ENCODE measurements around the gene SYNDIG1. TPM values are rescaled to one million over a fixed set of nuclear protein-coding genes. Genes with fewer than 3 reads are reported as not detected.
"Not testable (repeated sequence)": the region's sequence is repeated elsewhere in the genome, so short reads cannot be mapped to it uniquely, and the experiment has no call there.

The SYNDIG1 gene
- total RNA-seq, 1 donor from 2014 or later: 13.7 TPM

- TF ChIP-seq, protein P1, sequence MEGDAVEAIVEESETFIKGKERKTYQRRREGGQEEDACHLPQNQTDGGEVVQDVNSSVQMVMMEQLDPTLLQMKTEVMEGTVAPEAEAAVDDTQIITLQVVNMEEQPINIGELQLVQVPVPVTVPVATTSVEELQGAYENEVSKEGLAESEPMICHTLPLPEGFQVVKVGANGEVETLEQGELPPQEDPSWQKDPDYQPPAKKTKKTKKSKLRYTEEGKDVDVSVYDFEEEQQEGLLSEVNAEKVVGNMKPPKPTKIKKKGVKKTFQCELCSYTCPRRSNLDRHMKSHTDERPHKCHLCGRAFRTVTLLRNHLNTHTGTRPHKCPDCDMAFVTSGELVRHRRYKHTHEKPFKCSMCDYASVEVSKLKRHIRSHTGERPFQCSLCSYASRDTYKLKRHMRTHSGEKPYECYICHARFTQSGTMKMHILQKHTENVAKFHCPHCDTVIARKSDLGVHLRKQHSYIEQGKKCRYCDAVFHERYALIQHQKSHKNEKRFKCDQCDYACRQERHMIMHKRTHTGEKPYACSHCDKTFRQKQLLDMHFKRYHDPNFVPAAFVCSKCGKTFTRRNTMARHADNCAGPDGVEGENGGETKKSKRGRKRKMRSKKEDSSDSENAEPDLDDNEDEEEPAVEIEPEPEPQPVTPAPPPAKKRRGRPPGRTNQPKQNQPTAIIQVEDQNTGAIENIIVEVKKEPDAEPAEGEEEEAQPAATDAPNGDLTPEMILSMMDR (IDR thresholded peaks at IDR 0.05): no peak
- no peak overlapping the region for H3K27ac ChIP-seq
- no peak overlapping the region for H3K4me3 ChIP-seq
- H3K27me3 ChIP-seq: no peaks in the 10 kb centered on the region
- no peaks in the 10 kb centered on the region for H3K4me1 ChIP-seq
- intact Hi-C loops (cut with DNase I): no loop called here
- DNase-seq (ENCODE audit: low spot score in 2 of 2): no peak
- H3K36me3 ChIP-seq: no peaks in the 10 kb centered on the region
- H3K9me3 ChIP-seq: no peaks in the 10 kb centered on the region
Observed at GRCh38 chr20:24504331-24505285, 35.2 kb downstream of the SYNDIG1 start.

DNA sequence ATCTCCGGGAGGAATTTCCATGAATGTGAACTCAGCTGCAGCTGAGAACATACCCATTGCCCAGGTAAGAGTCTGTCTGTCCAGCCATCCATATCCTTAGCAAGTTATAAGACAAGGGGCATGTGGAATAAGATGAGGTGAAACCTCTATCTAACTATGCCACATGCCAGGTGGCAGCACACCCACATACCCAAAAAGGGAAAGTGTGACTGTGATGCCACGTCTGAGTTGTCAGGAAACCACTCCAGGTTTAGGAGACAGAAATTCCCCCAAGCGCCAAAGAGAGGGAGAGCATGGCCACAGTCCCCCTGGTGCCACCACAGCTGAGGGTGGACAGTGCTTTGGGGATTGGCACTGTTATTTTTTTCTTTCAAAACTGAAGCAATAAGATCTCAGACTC lies 36.7 kb downstream of the SYNDIG1 start:
- TF ChIP-seq, protein P1 (IDR thresholded peaks at IDR 0.05): no peak
- H3K9me3 ChIP-seq: no peaks in the 10 kb centered on the region
- no peak overlapping the region for H3K27ac ChIP-seq
- no peaks in the 10 kb centered on the region for H3K4me1 ChIP-seq
- DNase-seq (ENCODE audit: low spot score in 2 of 2): no peak
- intact Hi-C loops (cut with DNase I): no loop called here
- H3K36me3 ChIP-seq: no peaks in the 10 kb centered on the region
- H3K4me3 ChIP-seq: no peak overlapping the region
- H3K27me3 ChIP-seq: no peaks in the 10 kb centered on the region

- DNase-seq (ENCODE audit: low spot score in 2 of 2): no peak
- Histone ChIP-seq H3K36me3 (no peaks in the 10 kb centered on the region), H3K27me3 (no peaks in the 10 kb centered on the region), H3K4me1 (no peaks in the 10 kb centered on the region), H3K9me3 (no peaks in the 10 kb centered on the region), H3K27ac (no peak overlapping the region), H3K4me3 (no peak overlapping the region)
- TF ChIP-seq, protein P1 (IDR thresholded peaks at IDR 0.05): no peak
- intact Hi-C loops (cut with DNase I): no loop called here
Observed at GRCh38 chr20:24506696-24507095, 37.3 kb downstream of the SYNDIG1 start.

DNA sequence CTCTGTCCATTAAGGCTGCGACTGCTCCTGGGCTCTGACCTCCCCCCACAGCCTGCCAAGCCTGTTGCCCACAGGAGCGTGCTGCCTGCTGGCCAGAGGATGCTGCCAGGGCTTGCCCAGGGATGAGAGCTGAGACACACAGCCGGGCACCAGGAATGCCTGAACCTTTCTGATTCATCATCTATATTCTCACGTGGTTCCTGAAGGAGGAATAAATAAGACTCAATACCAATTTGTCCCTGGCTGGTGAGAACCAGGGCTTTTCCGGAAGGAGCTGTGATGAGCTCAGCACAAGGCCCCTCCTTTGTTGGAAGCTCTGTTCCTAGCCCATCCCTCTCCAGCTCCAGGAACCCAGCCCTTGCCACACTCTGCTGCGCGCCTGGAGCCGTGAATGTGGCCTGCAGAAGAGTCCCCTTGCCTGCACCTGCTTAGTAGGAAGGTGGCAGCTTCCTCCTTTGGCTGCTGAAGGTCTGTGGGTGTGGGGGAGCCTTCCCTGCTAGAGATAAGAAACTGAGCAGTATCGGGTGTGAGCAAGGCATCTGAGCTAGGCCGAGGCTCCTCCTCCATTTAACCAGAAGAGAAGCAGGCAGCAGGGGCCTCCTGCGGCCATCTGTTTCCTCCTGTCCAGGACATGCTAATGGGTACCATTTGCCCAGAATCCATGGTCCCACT lies 37.9 kb downstream of the SYNDIG1 start:
- Histone ChIP-seq H3K27me3 (no peaks in the 10 kb centered on the region), H3K4me3 (no peak overlapping the region), H3K36me3 (no peaks in the 10 kb centered on the region), H3K9me3 (no peaks in the 10 kb centered on the region), H3K27ac (no peak overlapping the region), H3K4me1 (no peaks in the 10 kb centered on the region)
- no peak for DNase-seq (ENCODE audit: low spot score in 2 of 2)
- intact Hi-C loops (cut with DNase I): no loop called here
- TF ChIP-seq, protein P1 (IDR thresholded peaks at IDR 0.05): no peak

- DNase-seq (ENCODE audit: low spot score in 2 of 2); H3K36me3 ChIP-seq; H3K27me3 ChIP-seq; H3K27ac ChIP-seq; H3K4me1 ChIP-seq; H3K9me3 ChIP-seq; intact Hi-C loops (cut with DNase I); H3K4me3 ChIP-seq: not testable (repeated sequence)
Observed at GRCh38 chr20:24512441-24512840, 43.0 kb downstream of the SYNDIG1 start.

GRCh38 chr20:24518515-24518914 lies 49.1 kb downstream of the SYNDIG1 start:
- DNase-seq (ENCODE audit: low spot score in 2 of 2): no peak
- TF ChIP-seq, protein P1 (IDR thresholded peaks at IDR 0.05): no peak
- H3K36me3 ChIP-seq: no peaks in the 10 kb centered on the region
- H3K4me1 ChIP-seq: no peaks in the 10 kb centered on the region
- no peaks in the 10 kb centered on the region for H3K9me3 ChIP-seq
- H3K27ac ChIP-seq: no peak overlapping the region
- H3K4me3 ChIP-seq: no peak overlapping the region
- intact Hi-C loops (cut with DNase I): no loop called here
- H3K27me3 ChIP-seq: no peaks in the 10 kb centered on the region

Measured in ascending aorta (tissue), 2 donors.